ENCODE measurements around the gene HAND1.
A peak's percentile ranks its signal among the peaks of the same experiment; 100 is the strongest.

Gene HAND1

DNA sequence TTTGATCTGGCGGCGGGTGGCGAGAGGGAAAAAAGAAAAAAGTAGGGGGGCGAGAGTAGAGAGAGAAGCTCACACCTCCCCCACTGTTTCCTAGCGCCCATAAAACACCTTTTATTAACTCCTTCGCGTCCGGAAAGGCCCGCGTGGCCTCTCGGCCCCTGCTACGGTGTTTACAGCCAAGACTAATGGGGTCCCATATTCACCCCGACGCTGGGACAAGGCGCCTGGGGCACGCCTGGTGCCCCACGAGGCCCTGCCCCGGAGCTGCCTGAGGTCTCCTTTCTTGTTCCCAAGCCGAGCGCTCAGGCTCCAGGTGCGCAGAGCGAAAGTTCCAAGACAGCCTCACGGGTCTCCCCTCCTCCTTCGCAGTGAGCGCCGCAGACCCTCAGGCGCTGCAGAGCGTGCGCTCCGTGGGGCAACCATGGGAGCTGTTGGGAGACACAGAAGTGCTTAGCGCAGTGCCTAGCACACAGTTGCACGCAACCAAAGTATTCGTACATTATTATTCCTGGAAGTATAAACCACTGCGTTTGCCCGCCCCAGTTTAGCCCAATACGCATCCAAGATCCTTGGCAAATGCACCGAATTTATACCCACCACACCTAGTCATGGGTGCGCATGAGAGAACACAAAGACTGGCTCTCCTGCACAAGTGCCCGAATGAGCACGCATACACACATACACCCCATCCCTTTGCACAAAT, 4.3 kb downstream of the HAND1 start:
- TF ChIP-seq CTCF (IDR thresholded peaks at IDR 0.05) = no peak
- H3K36me3 ChIP-seq = no peaks in the 10 kb centered on the region
- peaks cover 0 to 50% (median 42%) of the 10 kb centered on the region in 4 donors for H3K4me1 ChIP-seq
- H3K27me3 ChIP-seq = peaks cover 8 to 87% of the 10 kb centered on the region in 2 donors
- DNase-seq = no peak
- no peaks in the 10 kb centered on the region for H3K9me3 ChIP-seq
- H3K27ac ChIP-seq = no peak overlapping the region
- intact Hi-C loops (cut with DNase I; ENCODE audit: low total_unique reads) = no loop called here
- no peak overlapping the region for H3K4me3 ChIP-seq

DNA sequence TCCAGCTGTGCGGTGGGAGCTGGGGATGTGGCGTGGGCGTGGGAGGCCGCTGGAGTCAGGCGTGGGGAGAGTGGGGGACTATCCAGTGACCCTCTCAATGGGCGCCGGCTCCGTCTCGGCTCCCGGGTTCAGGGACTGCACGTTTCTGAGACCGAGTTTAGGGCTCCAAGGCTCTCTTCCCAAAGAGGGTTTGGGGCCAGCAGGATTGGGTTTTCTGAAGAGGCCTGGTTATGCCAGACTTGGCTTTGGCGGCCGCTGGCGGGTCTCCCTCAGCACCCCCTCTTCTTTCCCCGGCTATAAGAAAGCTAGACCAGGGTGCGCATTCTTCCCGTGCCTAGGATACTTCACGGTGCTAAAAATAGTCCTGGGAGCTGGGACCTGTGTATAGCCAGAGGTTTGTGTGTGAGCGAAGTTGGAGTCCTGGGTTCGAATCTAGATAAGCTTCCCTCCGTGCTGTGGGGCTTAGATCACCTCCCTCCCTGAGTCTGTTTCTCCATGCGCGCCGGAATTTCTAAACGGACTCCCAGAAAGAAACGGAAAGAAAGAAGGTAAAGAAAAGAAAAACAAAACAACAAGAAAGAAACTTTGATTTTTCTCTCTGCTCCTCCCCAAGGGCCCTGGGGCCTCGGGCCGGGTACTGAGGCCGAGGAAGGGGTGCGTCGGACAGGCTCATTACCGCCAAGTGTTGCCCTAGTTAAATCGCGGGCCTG, 5.0 kb downstream of the HAND1 start:
- no peak overlapping the region for H3K27ac ChIP-seq
- no peaks in the 10 kb centered on the region for H3K9me3 ChIP-seq
- H3K4me3 ChIP-seq = no peak overlapping the region
- intact Hi-C loops (cut with DNase I; ENCODE audit: low total_unique reads) = no loop called here
- H3K36me3 ChIP-seq = no peaks in the 10 kb centered on the region
- no peak for TF ChIP-seq CTCF (IDR thresholded peaks at IDR 0.05)
- peaks cover 8 to 82% of the 10 kb centered on the region in 2 donors for H3K27me3 ChIP-seq
- DNase-seq = no peak
- peaks cover 0 to 43% (median 35%) of the 10 kb centered on the region in 4 donors for H3K4me1 ChIP-seq

DNA sequence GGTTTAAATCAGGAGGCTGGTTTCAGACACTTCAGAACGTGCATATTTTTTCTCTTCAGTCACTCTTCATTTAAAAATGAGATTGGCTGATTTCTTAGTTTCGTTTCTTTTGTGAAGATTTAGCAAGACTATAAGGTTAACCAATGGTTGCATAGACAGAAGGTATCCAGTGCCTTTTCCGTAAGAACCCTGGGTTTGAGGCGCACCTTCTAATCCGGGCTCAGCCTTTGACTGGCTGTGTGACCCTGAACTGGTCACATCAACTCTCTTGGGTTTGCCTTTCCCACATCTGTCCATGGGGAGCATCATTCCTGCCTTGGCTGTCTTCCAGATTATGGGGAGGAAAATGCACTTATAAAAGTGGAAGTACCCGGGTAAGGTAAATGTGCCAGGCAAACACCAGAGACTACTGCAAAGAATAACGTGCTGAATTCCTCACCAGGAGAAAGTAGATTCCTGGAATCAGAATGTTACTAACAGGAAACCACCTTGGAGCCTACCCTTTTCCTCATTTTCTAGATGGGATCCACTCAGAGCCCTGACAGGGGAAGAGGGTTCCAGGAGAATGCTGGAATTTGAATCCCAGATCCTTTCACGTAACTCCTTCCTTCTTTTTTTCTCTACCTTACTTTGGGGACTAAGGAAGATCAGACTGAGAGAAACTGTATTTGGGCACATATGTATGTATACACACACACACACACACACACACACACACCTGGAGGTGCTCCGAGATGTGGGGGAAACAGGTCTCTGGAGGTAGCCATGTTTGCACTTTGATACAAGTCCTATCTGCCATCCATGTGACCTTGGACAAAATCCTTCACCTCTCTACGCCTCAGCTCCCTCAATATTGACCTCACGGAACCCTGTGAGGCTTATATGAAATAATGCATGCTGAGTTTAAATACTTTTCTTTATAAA, 6.8 kb downstream of the HAND1 start:
- H3K27ac ChIP-seq = no peak overlapping the region
- intact Hi-C loops (cut with DNase I; ENCODE audit: low total_unique reads) = no loop called here
- H3K9me3 ChIP-seq = no peaks in the 10 kb centered on the region
- H3K36me3 ChIP-seq = no peaks in the 10 kb centered on the region
- DNase-seq = no peak
- no peak for TF ChIP-seq CTCF (IDR thresholded peaks at IDR 0.05)
- peaks cover 8 to 65% of the 10 kb centered on the region in 2 donors for H3K27me3 ChIP-seq
- H3K4me1 ChIP-seq = peaks cover 0 to 25% (median 18%) of the 10 kb centered on the region in 4 donors
- no peak overlapping the region for H3K4me3 ChIP-seq

- no peak for TF ChIP-seq CTCF (IDR thresholded peaks at IDR 0.05)
- DNase-seq = no peak
- Histone ChIP-seq H3K9me3 (no peaks in the 10 kb centered on the region), H3K36me3 (no peaks in the 10 kb centered on the region), H3K4me3 (no peak overlapping the region), H3K27me3 (peaks cover 8 to 54% of the 10 kb centered on the region in 2 donors), H3K27ac (no peak overlapping the region), H3K4me1 (peaks cover 0 to 17% (median 13%) of the 10 kb centered on the region in 4 donors)
- intact Hi-C loops (cut with DNase I; ENCODE audit: low total_unique reads) = no loop called here
Measured at GRCh38 chr5:154470137-154470536, 7.9 kb downstream of the HAND1 start.

DNA sequence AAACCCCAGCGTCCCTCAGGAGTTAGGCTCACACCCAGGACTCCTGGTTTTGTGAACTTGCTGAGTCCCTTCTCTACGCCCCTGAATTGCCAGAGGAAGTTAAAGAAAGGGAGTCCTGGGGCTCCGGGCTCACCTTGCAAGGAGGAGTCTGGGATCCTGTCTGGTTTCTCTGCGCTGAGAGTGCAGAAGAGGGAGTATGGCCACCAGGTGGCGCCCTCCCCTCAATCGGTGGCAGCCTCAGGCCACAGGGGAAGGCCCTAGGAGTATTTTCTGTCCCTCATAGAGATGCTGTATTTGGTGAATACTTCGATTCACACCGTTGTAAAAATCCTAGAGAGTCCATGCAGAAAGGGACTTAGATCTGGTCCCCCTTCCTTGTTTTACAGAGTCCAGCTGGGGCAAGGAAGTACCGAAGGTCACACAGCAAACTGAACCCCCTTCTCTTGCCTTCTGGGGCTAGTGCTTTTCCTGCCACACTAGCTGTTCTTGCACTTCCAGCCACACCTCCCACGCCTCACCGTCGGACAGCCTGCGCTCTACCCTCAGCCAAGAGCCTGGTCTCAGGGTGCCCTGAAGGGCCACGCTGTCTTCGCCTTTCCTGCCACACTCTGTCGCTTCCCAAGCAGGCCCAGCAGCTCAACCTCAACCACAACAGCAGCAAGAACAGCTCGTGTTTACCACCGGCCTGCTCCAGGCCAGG, 10.2 kb downstream of the HAND1 start:
- peak; percentile 60 to 77 for DNase-seq
- H3K4me1 ChIP-seq = peaks cover 0 to 3% (median 2%) of the 10 kb centered on the region in 4 donors
- H3K27me3 ChIP-seq = peaks cover 0 to 31% of the 10 kb centered on the region in 2 donors
- no peaks in the 10 kb centered on the region for H3K9me3 ChIP-seq
- H3K4me3 ChIP-seq = no peak overlapping the region
- peaks cover 0 to 13% (median 0%) of the 10 kb centered on the region in 3 donors for H3K36me3 ChIP-seq
- intact Hi-C loops (cut with DNase I; ENCODE audit: low total_unique reads) = loop anchor here (2.0 kb wide), 1 partner anchor 143 kb away; no protein-coding TSS in a partner anchor
- peak; percentile 71 to 88 for TF ChIP-seq CTCF (IDR thresholded peaks at IDR 0.05)
- no peak overlapping the region for H3K27ac ChIP-seq

Measured in tibial artery (tissue), 4 donors.